NCI-H2227 treated with DMSO at 0.1 percent for 48 hours (cell line): ENCODE measurements around the gene CD48.
A peak's percentile ranks its signal among the peaks of the same experiment; 100 is the strongest.
"Not testable (repeated sequence)": the region's sequence is repeated elsewhere in the genome, so short reads cannot be mapped to it uniquely, and the experiment has no call there.

ENCODE experiments used
- DNase-seq: peaks from one replicate; lab custom pipeline; 2025; lab: John Stamatoyannopoulos, UW

Gene CD48

DNA sequence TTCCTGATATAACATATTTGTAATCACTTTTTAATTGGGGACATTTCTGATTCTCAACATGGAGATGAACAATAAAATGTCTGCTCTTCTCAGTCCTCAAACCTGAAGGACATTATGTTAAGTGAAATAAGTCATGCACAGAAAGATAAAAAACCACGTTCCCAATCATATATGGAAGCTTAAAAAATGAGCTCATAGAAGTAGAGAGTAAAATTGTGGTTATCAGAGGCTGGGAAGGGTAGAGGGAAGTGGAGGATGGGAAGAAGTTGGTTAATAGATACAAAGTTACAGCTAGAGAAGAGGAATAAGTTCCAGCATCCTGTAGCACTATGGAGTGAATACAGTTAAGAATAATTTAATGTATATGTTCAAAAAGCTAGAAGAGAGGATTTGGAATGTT, 1.5 kb upstream of the CD48 start:
- DNase-seq, result no peak

DNA sequence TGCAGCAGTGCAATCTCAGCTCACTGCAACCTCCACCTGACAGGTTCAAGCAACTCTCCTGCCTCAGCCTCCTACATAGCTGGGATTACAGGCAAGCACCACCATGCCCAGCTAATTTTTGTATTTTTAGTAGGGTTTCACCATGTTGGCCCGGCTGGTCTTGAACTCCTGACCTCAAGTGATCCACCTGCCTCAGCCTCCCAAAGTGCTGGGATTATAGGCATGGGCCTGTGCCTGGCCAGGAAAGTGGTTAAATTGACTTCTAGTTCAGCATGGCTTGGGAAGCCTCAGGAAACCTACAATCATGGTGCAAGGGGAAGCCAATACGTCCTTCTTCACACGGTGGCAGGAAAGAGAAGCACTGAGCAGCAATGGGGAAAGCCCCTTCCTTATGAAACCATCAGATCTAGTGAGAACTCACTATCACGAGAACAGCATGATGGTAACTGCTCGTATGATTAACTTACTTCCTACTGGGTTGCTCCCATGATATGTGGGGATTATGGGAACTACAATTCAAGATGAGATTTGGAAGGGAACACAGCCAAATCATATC, 981 bp upstream of the CD48 start:
- DNase-seq, result not testable (repeated sequence)

DNA sequence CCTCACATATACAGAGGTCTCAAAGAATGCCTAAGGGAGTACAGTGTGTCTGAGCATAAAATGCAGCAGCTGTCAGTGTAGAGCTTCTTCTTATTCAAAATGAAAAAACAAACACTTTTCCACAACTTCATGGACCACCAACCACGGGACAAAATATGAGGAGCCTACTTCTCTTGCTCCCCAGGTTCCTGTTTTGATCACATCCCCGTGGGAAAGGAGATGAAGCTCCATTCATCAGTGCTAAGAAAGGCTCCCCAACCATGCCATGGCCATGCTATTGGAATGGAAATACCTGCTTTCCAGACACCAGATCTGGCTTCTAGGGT, 383 bp downstream of the CD48 start:
- DNase-seq, result no peak

DNA sequence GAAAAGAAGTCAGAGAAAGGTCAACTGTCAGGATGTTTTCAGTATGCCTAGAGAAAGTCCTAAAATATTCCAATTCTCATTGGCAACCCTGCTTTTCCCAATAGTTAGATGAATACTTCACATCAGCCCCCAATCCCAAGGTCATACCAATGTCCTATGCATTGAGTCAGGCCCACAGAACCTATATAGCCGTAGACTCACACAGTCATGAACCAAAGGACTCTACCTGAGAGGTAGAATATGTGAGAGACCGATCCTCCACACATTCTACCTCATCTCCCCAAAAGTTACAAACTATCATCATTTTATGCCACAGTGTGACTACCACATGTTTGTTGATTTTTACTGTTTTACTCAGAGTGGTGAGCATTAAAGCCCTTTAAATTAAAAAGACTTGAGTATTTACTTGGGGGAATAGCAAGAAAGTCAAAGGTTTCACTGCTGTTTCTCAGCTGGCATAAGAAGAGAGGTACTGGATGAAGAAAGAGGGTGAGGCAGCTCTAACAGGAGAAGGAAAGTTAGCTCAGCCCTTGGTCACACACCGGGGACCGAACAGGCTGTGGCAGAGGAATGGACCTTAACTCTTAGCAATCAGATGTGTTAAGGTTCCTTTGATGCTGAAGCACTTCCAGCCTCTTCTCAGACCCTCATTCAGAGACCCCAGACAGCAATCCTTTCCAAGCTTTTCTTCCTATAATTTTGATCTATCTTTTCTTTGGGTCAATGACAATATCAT, 937 bp downstream of the CD48 start:
- no peak for DNase-seq

GRCh38 chr1:160709715-160710114, 1.9 kb downstream of the CD48 start:
- DNase-seq, result no peak

- no peak for DNase-seq
Observed at GRCh38 chr1:160708801-160709200, 2.8 kb downstream of the CD48 start.

- DNase-seq, result no peak
Observed at GRCh38 chr1:160708118-160708517, 3.5 kb downstream of the CD48 start.

DNA sequence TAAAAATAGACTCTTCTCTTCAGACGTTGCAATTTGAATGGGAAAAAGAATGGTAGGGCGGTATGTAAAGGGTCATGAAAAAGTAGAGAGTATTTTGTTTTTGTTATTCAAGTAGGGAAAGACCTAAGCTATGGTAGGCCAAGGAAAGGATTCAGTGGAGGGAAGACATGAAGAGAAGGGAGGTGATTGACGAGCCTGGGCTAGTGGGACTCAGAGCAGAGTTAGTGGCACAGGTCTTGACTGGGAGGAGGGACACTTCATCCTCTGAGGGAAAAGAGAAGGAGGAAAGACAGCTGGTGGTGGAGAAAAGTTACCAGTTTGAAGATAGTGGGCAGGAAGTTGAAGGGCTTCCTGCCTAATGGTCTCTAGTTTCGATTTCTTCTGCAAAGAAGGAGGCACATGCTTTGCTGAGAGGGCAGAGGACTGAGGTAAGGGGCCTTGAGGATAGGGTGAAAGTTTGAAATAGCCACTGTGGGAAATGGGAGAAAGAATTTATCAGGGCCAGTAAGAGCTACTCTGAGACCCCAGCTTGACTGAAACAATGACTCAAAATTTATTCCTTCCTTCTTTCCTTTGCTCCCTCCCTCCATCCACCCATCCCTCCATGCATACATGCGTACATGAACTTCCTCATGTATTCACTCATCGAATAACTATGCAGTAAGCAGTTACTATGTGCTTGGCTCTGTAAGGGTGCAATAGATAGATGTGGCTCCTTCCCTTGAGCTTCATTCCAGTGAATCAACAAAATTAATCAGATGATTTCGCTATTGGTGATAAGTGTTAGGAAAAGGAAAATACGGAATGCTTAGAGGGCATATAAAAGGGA, 4.2 kb downstream of the CD48 start:
- no peak for DNase-seq

DNA sequence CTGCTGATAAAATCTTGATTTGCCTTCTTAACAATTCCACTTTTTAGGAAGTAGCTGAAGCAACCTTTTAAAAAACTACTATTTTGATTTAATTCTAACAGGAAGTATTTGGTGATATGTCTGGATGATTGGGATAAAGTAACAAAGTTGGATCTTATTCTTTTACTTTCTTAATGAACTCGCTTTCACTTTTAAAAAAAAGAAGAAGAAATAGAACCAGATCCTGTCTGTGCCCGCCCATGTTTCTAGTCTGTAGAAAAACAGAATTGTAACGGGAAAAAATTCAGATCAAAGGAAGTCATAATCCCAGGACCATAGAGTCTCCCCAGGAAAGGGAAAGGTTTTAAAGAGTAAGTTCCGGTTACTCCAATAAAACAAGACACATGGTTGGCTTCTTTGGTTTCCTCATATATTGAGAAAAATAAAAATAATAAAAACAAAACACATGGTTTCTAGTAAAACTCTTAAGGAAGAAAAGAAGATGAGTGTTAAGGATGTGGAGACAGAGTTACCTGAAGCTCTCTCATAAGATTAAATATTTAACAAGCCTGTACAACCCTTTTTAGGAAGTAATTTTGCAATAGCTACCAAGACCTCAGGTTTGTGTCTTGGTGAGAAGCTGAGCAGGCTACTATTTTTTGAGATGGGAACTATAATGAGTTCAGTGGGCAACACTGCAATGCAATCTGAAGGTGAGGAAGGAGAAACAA, 4.9 kb downstream of the CD48 start:
- DNase-seq, result no peak

GRCh38 chr1:160705742-160706141, 5.9 kb downstream of the CD48 start:
- DNase-seq, result no peak

GRCh38 chr1:160705212-160705621, 6.4 kb downstream of the CD48 start:
- not testable (repeated sequence) for DNase-seq

DNA sequence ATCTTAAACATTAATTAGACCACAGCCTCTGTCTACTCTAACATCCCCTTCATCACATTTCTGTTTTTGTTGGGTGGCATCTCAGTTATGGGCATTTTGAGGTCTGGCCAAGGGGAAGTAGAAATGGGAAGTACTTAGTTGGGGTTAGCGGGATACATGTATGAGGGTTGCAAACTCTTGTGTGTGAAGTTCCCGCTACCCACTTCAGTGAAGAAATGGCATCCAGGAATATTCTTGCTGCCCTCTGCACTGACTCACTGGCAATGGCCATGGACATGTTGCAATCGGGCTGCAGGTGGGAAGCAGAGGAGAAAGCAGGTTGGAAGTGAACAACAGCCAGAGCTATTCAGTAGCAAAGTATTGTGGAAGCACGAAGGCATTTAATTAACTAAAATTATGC, 7.4 kb downstream of the CD48 start:
- DNase-seq, result no peak

DNA sequence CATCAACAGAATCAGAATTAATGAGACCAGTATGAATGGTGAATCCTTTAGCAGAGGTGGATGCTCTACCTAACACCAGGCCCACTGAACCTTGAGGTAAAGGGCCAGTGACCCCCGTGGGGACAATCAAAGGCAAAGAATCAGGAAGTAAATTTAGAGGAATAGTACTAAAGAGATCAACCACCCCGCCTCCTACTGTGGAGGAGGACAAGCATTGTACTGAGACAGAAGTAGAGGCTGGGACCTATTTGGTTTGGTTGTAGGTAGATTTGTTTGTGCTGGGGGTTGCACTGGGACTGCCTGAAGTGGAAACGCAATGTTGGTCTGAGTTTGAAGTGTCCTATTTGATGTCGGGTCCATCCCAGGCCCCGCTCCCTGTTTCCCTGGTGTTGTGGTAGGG, 9.5 kb downstream of the CD48 start:
- DNase-seq, result no peak

GRCh38 chr1:160692390-160692789, 19.2 kb downstream of the CD48 start:
- DNase-seq, result not testable (repeated sequence)

GRCh38 chr1:160685266-160685665, 26.4 kb downstream of the CD48 start:
- DNase-seq, result no peak

- DNase-seq, result no peak
Observed at GRCh38 chr1:160682983-160683865, 28.4 kb downstream of the CD48 start.

DNA sequence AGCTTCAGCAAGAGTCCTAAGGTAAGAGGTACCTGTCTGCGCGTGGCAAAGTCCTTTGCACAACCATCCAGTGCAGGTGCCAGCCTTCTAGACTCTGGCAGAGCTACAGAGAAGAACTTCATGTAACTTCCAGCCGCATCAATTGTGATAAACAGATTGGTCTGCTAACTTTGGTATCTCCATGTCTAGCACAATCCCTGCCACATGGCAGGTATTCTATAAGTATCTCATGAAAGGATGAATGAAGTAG, 29.8 kb downstream of the CD48 start:
- DNase-seq, result no peak

DNA sequence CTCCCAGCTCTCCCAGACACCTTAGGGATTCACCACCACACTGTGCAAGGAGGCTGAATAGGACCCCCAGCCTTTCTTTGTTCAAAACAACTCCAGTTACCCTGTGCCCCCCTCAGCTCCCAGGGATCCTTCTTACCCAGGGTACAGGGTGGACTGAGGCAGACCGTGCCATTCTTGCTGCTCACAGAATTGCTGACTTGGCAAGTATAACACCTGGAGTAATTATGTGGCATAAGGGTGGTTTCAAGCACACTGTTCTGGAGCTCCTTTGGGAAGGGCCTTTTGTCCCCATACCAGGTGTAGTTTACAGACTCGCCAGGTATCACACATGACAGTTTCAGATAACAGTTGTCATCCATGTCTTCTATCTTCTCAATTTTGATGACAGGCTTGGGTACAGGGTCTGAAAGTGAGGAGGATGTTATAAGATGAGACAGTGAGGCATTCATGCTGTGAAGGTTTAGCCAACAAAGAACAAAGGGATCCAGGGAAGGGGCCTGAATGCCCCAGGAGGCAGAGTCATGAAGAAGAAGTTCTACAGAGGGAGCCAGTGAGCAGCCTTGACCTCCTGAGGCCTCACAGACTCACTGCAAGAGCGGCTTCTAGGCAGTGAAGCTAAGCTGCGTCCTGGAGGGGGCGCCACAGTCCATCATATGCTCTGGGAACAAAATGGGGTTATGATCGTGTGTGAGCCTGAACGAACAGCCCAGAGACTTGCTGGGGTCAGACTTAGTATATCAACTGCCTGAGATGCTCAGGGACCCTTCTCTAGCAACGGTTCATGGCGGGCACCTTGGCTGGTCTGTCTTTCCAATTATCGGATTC, 30.3 kb downstream of the CD48 start:
- peak; percentile 16 for DNase-seq

- no peak for DNase-seq
Observed at GRCh38 chr1:160680399-160680798, 31.2 kb downstream of the CD48 start.

GRCh38 chr1:160679893-160680292, 31.7 kb downstream of the CD48 start:
- no peak for DNase-seq
